GM18526 (cell line): ENCODE measurements around the gene PGAP3.

Experiments
- POLR2A ChIP-seq: IDR thresholded peaks from 3 replicates; pipeline ENCODE4 v1.6.1; 2011; ENCODE audit not compliant: insufficient read length; ENCODE audit errors: extremely low read depth

The PGAP3 gene

DNA sequence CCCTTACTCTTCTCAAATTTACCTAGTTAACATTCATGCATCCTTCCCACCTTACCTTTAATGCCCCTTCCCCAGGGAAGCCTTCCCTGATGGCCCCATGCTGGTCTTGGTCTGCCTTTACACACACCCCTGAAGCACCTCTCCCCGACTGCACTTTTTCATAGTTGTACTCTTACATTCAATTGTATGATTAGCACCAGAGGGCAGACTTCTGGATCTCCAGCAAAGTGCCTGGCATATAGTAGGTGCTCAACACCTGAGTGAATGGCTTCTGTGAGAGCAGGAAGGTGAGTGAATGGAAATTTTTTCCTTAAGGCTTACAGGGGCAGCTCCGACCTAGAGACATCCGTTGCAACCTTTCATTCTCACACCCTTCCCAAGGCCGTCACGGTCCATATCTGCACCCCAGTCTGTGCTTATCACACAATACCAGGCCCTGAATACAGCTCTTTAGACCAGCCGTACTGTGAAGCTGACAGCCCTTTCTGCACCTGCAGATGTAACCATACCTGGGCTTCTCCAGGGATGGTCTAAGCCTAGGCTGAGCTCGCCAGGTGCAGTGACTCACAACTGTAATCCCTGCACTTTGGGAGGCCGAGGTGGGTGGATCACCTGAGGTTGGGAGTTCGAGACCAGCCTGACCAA, 4.4 kb downstream of the PGAP3 start:
- TF ChIP-seq POLR2A: no peak

DNA sequence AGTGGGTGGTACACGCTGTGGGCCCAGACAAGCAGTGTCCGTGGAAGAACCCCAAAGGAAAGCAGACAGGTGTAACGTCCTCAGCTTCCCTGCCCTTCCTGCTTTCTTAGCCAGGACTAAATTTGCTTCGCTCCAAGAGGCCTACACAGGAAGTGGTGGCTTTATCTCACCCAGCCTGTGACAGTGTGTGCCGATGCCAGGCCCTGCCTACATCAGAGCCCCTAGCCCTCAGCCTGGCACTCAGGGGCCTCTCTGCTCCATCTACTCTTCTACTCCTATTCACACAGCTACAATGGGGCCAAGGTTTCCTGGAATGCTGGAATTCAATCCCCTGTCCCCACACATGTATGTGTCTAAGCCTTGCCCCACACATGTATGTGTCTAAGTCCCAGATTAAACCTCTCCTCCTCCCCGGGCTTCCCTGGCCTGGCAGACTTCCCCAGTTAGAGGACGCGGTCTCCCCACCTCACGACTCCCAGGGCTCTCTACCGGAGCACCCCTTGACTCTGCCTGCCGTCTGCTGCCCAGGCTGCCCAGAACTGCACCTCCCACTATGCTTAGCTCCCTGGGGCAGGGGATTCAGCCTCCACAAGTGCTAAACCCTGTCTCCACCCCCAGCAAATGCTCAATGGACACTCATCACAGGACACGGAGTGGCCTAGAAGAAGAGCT, 8.2 kb downstream of the PGAP3 start:
- TF ChIP-seq POLR2A: no peak

DNA sequence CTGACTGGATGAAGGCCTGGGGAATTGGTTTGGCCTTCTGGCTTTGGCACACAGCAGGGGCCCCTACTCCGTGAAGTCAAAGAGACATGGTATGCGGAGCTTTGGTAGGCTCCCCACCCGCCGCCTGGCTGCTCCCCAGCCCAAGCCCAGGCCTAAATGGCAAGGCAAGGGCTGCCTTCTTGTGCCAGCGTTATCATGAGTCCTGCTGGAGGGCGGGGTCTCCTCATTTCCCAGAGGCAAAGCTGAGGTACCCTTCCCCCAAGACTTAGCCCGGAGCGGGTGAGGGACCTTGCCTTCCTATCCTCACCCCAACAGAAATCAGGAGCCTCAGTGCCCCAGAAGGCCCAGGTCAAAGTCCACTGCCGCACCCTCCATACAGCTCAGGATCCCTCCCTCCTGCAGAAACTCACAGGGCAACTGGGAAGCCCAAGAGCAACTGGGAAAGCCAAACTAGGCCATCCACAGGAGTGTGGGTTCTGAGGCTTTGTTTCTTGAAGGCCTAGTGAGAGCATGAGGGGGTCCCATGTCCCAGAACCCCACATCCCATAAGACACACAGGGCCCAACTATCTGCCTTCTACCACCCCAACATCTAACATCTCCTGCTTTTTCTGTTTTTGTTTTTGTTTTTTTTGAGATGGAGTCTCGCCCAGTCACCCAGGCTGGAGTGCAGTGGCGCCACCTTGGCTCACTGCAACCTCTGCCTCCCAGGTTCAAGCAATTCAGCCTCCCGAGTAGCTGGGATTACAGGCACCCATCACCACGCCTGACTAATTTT, 9.3 kb downstream of the PGAP3 start:
- no peak for TF ChIP-seq POLR2A

DNA sequence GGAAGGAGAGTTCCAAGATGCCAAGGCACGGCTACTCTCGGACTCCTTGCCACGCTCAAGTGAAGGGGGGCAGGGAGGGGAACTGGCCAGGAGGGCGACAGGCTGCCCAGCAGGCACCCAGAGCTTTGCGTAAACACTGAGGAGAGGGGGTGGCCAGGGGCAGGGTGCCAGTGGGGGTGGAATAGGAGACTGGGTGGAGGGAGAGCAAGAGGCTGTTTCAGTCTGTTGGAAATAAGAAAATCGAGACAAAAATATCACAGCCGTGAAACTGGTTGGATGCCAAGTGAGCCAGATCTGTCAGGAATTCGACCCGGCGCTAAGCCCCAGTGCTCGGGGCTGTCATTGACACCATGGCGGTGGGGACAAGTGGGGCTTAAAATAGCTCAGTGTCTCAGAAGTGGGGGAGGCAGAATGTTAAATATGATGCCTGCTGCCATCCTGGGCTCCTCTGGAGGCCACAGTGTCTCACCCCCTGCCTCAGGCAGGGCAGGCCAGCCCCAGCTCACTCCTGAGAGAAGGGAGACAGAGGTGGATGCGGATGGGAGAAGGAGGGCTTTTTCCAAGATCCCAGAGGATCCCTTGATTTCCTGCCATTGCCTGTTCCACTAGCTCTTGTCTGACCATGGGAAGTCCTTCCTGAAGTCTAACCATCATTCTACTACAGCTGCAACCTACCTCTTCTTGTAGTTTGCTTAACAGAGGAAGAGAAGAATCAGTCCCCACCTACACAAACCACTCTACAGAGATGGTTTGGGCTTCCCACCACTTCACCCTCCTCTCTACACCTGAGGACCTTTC, 10.1 kb downstream of the PGAP3 start:
- TF ChIP-seq POLR2A: no peak

DNA sequence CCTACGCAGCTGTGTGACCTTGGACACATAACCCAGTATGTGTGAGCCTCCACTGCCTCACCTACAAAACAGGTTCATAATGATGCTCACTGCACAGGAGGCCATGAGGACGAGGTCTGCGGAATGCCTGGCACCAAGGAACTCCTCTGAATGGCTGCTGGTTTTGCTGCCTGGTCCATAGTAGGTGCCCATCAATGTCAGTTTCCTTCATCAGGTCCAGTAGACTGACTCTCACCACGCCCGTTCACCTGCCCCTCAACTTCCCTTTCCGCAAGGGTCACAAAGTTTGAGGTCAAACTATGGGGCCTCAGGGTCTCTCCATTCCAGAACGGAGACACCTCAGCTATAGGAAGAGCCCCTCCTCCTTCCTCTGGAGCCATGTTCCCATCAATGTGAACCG, 10.8 kb downstream of the PGAP3 start:
- TF ChIP-seq POLR2A: no peak

DNA sequence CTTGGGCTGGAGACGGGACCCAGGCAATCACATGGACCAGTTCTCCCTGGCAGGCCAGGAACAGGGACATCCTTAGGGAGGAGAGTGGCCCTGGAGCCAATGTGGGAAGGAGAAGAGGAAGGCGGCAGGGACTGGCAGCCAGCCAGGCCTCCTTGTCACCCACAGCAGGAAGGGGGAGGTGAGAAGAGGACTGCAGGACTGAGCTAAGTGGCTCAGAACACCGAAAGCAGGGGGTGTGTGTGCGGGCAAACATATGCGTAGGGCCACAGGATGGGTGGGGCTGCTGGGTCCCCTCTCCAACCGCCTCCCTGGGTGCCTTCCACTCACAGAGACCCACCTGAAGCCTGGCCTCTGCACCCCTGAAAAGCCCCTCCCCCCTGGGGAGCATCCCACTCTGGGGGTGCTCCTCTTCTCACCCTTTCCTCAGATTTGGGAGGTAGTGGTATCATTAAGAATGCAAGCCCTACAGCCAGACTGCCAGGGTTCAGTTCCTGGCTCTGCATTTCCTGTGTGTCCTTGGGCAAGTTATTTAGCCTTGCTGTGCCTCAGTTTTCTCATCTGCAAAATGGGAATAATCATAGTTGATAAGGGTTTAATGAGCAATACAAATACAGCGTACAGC, 11.5 kb downstream of the PGAP3 start:
- no peak for TF ChIP-seq POLR2A

DNA sequence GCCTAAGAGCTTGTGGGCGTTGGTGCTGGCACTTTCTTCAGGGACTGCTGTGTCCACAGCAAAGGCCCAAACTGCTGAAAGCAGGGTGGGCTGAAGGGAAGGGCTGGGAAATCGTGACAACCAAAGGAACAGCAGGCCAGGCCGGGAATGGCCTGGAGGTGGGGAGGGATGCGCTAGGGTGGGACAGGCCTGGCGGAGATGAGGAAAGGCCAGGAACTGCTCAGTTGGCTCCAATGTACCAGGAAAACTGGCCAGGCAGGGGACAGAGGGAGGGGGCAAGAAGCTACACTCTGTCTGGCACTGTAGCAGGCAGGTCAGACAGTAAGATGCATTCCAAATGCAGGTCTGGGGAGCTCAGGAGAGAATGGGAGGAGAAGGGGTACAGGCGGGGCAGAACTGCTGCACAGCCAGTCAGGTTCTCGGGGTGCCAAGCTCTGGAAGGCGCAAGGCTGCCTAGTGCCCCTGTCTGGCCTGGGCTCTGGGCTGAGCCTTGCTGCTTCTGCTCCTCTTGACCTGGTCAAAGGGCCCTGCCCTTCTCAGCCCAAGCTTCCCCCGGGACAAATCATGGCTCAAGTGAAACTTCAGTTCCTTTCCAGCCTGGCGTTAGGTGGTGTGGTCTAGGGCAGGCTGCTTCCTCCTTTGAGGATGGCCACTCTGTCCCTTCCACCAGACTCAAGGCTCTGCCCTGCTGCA, 12.3 kb downstream of the PGAP3 start:
- no peak for TF ChIP-seq POLR2A

DNA sequence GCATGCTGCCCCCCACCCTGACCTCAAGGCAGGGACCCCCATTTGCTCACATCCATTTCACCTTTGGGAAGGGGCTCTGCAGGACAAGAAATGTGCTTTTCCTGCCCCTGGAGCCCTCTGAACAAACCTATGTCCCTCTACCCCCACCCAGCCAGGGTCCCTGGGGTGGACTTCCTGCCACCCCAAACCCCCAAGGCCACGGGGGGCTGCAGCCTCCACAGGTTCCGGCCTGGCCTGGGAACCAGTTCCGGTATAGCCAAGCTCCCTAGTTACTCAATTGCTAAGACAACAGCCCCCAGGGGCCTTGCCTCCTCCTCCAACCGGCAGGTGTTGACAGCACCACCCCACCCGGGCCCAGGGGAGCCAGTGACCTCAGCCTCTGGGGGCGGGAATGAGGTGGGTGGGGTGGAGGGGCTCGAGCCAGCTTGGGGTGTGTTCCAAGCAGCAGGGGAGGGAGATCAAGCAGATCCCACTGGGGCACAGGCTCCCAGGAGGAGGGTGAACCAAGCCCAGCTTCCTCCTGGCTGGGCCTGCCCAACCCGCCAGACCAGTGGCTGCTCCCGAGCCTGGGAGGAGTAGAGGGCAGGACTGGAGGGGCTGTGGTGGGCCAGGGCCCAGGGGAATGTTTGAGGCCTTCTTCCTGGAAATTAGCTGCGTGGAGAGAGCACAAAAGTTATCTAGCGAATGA, 13.0 kb downstream of the PGAP3 start:
- TF ChIP-seq POLR2A: peak; percentile 26

DNA sequence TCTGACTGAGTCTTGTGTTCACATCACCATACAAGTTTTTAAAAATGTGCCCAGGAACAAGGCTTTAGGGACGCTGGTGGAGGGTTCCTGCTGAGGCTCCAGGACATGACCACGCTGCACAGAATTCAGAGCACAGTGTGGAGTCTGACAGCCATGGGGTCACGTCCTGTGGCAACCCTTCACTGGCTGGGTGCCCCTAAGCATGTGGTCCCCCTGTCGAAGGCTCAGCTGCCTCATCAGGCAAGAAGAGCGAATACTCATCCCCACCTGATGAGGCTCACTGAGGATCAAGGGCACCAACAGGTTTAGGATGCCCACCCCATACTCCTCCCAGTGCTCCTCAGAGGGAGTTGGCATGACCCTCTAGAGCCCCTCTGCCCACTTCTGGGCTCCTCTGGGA, 13.7 kb downstream of the PGAP3 start:
- no peak for TF ChIP-seq POLR2A

DNA sequence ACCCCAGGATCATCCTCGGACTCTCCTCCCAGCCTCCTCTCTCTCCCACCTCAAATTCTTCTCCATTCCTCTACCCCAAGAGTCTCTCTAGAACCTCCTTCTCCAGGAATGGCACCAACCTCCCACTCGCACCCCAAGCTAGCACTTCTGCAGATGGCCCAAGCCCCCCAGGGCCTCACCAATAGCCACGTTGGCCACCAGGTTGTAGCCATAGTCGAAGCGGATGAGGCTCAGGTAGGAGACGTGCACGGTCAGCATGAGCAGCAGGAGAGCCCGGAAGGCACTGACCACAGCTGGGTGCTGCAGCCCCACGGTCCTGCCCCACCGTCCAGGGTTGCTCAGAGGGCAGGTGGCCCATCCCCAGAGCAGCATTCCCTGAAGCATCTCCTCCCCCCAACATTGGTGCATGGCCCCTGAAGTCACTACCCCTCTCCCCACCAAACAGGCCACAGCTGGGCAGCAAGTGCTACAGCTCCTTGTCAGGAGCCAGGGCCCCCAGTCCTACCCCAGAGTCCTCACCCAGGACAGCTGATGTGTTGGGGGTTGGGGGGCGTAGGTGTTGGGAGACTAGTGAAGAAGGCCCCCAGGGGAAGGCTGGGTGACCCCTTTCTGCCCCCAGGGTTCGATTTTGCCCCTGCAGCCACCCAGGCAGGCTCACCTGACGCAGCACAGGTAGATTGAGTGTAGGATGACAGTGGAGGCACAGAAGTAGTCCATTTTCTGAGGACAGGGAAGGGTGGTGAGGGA, 14.3 kb downstream of the PGAP3 start:
- TF ChIP-seq POLR2A: no peak

DNA sequence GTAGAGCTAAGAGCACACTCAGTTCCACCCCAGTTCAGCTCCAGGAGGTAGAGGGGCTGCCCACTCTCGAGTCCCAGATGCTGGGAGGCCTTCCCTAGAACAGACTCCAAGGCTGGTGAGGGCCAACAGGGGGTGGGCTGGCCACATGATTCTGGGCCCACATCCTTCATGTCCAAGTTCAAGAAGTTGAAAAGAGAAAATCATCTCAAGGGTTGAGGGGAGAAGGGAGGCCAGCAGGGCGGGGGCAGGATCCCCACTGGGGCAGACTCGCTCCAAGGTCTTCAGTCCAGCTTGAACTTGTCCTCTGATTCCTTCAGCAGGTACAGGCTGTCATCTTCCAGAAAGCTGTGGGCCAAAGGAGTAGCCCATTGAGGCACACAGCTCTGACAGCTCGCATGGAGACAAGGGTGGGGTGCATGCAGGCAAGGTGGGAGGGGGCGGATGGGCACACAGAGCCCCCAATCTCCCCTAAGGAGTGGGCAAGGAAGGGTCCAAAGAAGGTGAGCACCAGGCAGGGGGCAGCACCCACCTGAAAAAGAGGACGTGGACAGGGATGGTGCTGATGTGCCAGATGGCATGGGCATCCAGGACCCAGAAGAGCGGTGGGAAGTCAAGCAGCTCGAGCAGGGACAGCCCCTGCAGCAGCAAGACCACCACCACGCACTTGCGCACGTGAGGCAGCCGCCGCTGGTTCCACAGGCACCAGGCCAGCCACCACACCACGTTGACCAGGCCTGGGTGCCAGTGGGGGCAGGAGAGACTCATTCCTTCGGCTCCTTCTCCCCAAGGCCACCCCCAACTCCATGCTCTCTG, 15.1 kb downstream of the PGAP3 start:
- no peak for TF ChIP-seq POLR2A
